BE2C (cell line): ENCODE data around the gene FYTTD1.

Source experiments
- DNase-seq: peaks from one replicate; pipeline ENCODE4 v3.0.0-alpha.2; 2020
- H3K27me3 ChIP-seq: fragments of 250-450 bp; sonication (Bioruptor Pico); 2 replicates; pipeline ENCODE4 v1.5.1; 2020; ENCODE audit warnings: mild to moderate bottlenecking
- H3K36me3 ChIP-seq: fragments of 250-450 bp; sonication (Bioruptor Pico); 2 replicates; pipeline ENCODE4 v1.5.1; 2020; ENCODE audit warnings: mild to moderate bottlenecking
- H3K4me1 ChIP-seq: fragments of 250-450 bp; sonication (Bioruptor Pico); 2 replicates; pipeline ENCODE4 v1.5.1; 2020
- H3K4me3 ChIP-seq: 2 replicates; pipeline ENCODE4 v1.5.1; 2011; ENCODE audit warnings: low read depth, low read length
- H3K9me3 ChIP-seq: fragments of 250-450 bp; sonication (Bioruptor Pico); 2 replicates; pipeline ENCODE4 v1.5.1; 2020
- CTCF ChIP-seq: IDR thresholded peaks from 2 replicates; pipeline ENCODE4 v1.5.1; 2012; ENCODE audit warnings: mild to moderate bottlenecking, low read depth, low read length

Gene FYTTD1

GRCh38 chr3:197794115-197794514 is 44.4 kb downstream of the FYTTD1 start:
- H3K4me3 ChIP-seq: no peak overlapping the region

GRCh38 chr3:197795200-197795599 is 45.5 kb downstream of the FYTTD1 start:
- TF ChIP-seq CTCF: no peak
- Histone ChIP-seq H3K36me3 (no peaks in the 10 kb centered on the region; the same call in 1 of the 2 replicates), H3K9me3 (no peaks in the 10 kb centered on the region), H3K27me3 (no peaks in the 10 kb centered on the region), H3K4me3 (no peak overlapping the region), H3K4me1 (no peaks in the 10 kb centered on the region)
- DNase-seq: no peak

More at GRCh38 chr3:197794115-197794514, 44.4 kb downstream of the FYTTD1 start:
- Histone ChIP-seq H3K36me3 (no peaks in the 10 kb centered on the region; the same call in 1 of the 2 replicates), H3K4me1 (no peaks in the 10 kb centered on the region), H3K9me3 (no peaks in the 10 kb centered on the region), H3K27me3 (no peaks in the 10 kb centered on the region)
- no peak for DNase-seq
- TF ChIP-seq CTCF: no peak

- no peak overlapping the region for H3K4me3 ChIP-seq
- DNase-seq: no peak
- no peaks in the 10 kb centered on the region for H3K4me1 ChIP-seq
- no peaks in the 10 kb centered on the region for H3K9me3 ChIP-seq
- H3K27me3 ChIP-seq: no peaks in the 10 kb centered on the region
- H3K36me3 ChIP-seq: no peaks in the 10 kb centered on the region
- TF ChIP-seq CTCF: no peak
These were observed 46.4 kb downstream of the FYTTD1 start for GRCh38 chr3:197796087-197796486.

GRCh38 chr3:197798863-197799262 is 49.2 kb downstream of the FYTTD1 start:
- Histone ChIP-seq H3K4me1 (no peaks in the 10 kb centered on the region), H3K36me3 (no peaks in the 10 kb centered on the region), H3K27me3 (no peaks in the 10 kb centered on the region), H3K9me3 (no peaks in the 10 kb centered on the region), H3K4me3 (no peak overlapping the region)
- no peak for TF ChIP-seq CTCF
- DNase-seq: no peak

GRCh38 chr3:197800379-197800778 is 50.7 kb downstream of the FYTTD1 start:
- TF ChIP-seq CTCF: no peak
- DNase-seq: no peak
- no peaks in the 10 kb centered on the region for H3K9me3 ChIP-seq
- H3K36me3 ChIP-seq: no peaks in the 10 kb centered on the region
- H3K27me3 ChIP-seq: no peaks in the 10 kb centered on the region
- H3K4me1 ChIP-seq: no peaks in the 10 kb centered on the region
- H3K4me3 ChIP-seq: no peak overlapping the region

- Histone ChIP-seq H3K27me3 (no peaks in the 10 kb centered on the region), H3K4me1 (no peaks in the 10 kb centered on the region), H3K9me3 (no peaks in the 10 kb centered on the region), H3K4me3 (no peak overlapping the region), H3K36me3 (no peaks in the 10 kb centered on the region)
- peak; percentile 25 for DNase-seq
- peak; percentile 57 for TF ChIP-seq CTCF
These were observed 52.5 kb downstream of the FYTTD1 start for GRCh38 chr3:197801891-197802778.
